ENCODE measurements around the gene PASK. TPM values are rescaled to one million over a fixed set of nuclear protein-coding genes. Genes with fewer than 3 reads are reported as not detected.

Gene PASK
- total and polyA plus RNA-seq, 2 experiments from 2014 or later: 7.0 to 11.9 TPM

GRCh38 chr2:241064008-241064801 is 85.1 kb downstream of the PASK start:
- Histone ChIP-seq H3K27ac (no peak overlapping the region), H3K4me1 (ENCODE audit: low read depth) (no peaks in the 10 kb centered on the region), H3K27me3 (no peaks in the 10 kb centered on the region), H3K9me3 (ENCODE audit: low read depth) (no peaks in the 10 kb centered on the region), H3K4me3 (no peak overlapping the region), H3K36me3 (no peaks in the 10 kb centered on the region)
- no peak for DNase-seq (ENCODE audit: low read depth in 1 of 2, low spot score in 1 of 2)
- TF ChIP-seq CTCF (IDR thresholded peaks at IDR 0.05; ENCODE audit: low read depth, low read length): no peak

DNA sequence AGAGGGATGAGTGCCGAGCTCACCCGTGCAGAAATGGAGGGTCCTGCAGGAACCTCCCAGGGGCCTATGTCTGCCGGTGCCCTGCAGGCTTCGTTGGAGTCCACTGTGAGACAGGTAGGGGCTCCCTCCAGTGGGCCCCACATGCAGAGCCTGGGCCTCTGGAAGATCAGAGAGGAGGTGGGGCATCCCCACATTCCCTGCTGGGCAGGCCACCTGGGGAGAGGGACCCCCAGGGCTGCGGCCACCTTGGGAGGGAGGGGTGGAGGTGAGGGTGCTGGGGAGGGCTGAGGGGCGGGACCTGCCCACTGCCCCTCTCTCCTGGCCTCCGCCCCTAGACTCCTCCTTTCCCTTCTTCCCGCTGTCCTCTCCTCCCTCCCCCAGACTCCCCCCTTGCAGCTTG is 85.7 kb downstream of the PASK start:
- Histone ChIP-seq H3K27ac (no peak overlapping the region), H3K27me3 (no peaks in the 10 kb centered on the region), H3K36me3 (no peaks in the 10 kb centered on the region), H3K4me1 (ENCODE audit: low read depth) (no peaks in the 10 kb centered on the region), H3K9me3 (ENCODE audit: low read depth) (no peaks in the 10 kb centered on the region), H3K4me3 (no peak overlapping the region)
- TF ChIP-seq CTCF (IDR thresholded peaks at IDR 0.05; ENCODE audit: low read depth, low read length): no peak
- no peak for DNase-seq (ENCODE audit: low read depth in 1 of 2, low spot score in 1 of 2)

- Histone ChIP-seq H3K4me3 (no peak overlapping the region), H3K36me3 (no peaks in the 10 kb centered on the region), H3K4me1 (ENCODE audit: low read depth) (no peaks in the 10 kb centered on the region), H3K9me3 (ENCODE audit: low read depth) (no peaks in the 10 kb centered on the region), H3K27me3 (no peaks in the 10 kb centered on the region), H3K27ac (no peak overlapping the region)
- no peak for DNase-seq (ENCODE audit: low read depth in 1 of 2, low spot score in 1 of 2)
- no peak for TF ChIP-seq CTCF (IDR thresholded peaks at IDR 0.05; ENCODE audit: low read depth, low read length)
These were observed 86.2 kb downstream of the PASK start for GRCh38 chr2:241063093-241063551.

DNA sequence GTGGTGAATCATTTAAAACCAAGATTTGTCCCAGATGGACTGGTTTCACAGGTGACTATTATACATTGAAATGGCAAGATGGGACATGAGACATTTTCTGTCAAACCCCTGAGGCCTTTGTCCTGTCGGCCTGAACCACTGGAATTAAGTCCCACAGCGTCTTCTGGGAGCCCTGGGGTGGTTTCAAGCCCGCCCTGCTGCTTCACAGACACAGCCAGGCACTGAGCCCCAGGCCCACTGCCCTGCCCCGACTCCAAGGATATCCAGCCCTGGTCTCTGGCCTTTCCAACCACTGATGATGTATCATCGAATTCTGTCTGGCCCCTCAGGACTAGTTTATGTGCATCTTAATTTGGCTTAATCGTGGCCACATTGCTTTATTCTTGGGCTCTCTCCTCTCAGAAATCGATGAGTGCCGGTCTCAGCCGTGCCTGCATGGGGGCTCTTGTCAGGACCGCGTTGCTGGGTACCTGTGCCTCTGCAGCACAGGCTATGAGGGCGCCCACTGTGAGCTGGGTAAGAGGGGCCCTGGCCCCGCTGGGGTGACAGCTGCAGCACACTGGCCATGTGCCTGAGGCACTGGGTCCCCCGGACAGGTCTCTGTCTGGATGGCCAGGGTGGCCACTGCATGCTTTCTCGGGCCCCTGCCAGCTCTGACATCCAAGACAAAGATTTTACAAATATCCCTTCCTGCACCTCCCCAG is 86.7 kb downstream of the PASK start:
- Histone ChIP-seq H3K27ac (no peak overlapping the region), H3K36me3 (no peaks in the 10 kb centered on the region), H3K4me3 (no peak overlapping the region), H3K4me1 (ENCODE audit: low read depth) (no peaks in the 10 kb centered on the region), H3K27me3 (no peaks in the 10 kb centered on the region), H3K9me3 (ENCODE audit: low read depth) (no peaks in the 10 kb centered on the region)
- no peak for TF ChIP-seq CTCF (IDR thresholded peaks at IDR 0.05; ENCODE audit: low read depth, low read length)
- DNase-seq (ENCODE audit: low read depth in 1 of 2, low spot score in 1 of 2): no peak

GRCh38 chr2:241061275-241061674 is 88.0 kb downstream of the PASK start:
- Histone ChIP-seq H3K4me3 (no peak overlapping the region), H3K9me3 (ENCODE audit: low read depth) (no peaks in the 10 kb centered on the region), H3K27me3 (no peaks in the 10 kb centered on the region), H3K36me3 (no peaks in the 10 kb centered on the region), H3K4me1 (ENCODE audit: low read depth) (no peaks in the 10 kb centered on the region), H3K27ac (no peak overlapping the region)
- DNase-seq (ENCODE audit: low read depth in 1 of 2, low spot score in 1 of 2): peak in 1 of 2 donors; percentile 81
- no peak for TF ChIP-seq CTCF (IDR thresholded peaks at IDR 0.05; ENCODE audit: low read depth, low read length)

Other genes starting within 250 kb of the PASK start
- not detected in 2 replicates for gene CROCC2, start 243.1 kb downstream of the PASK start, total RNA-seq
- not detected in 2 replicates for gene CROCC2, start 243.1 kb downstream of the PASK start, polyA plus RNA-seq
- gene SNED1, start 150.9 kb downstream of the PASK start, total RNA-seq: 0.09 and 1.2 TPM in 2 replicates
- gene SNED1, start 150.9 kb downstream of the PASK start, polyA plus RNA-seq: 0.41 and 0.76 TPM in 2 replicates
- gene MTERF4, start 47.2 kb downstream of the PASK start, total RNA-seq: 75.7 and 105 TPM in 2 replicates
- gene MTERF4, start 47.2 kb downstream of the PASK start, polyA plus RNA-seq: 25.0 and 26.9 TPM in 2 replicates
- 44.0 and 56.5 TPM in 2 replicates for gene PPP1R7, start 995 bp upstream of the PASK start, total RNA-seq
- 70.1 and 98.4 TPM in 2 replicates for gene PPP1R7, start 995 bp upstream of the PASK start, polyA plus RNA-seq
- gene ANO7, start 39.2 kb upstream of the PASK start, total RNA-seq: 2.7 and 2.8 TPM in 2 replicates
- gene ANO7, start 39.2 kb upstream of the PASK start, polyA plus RNA-seq: 2.7 and 3.4 TPM in 2 replicates
- 313 and 329 TPM in 2 replicates for gene HDLBP, start 166.2 kb upstream of the PASK start, total RNA-seq
- gene HDLBP, start 166.2 kb upstream of the PASK start, polyA plus RNA-seq: 261 and 295 TPM in 2 replicates
- gene SEPTIN2, start 166.5 kb upstream of the PASK start, total RNA-seq: 334 and 386 TPM in 2 replicates
- 627 and 695 TPM in 2 replicates for gene SEPTIN2, start 166.5 kb upstream of the PASK start, polyA plus RNA-seq
- gene FARP2, start 206.8 kb upstream of the PASK start, total RNA-seq: 24.4 and 26.5 TPM in 2 replicates
- 26.5 and 32.7 TPM in 2 replicates for gene FARP2, start 206.8 kb upstream of the PASK start, polyA plus RNA-seq

Data from cardiac muscle cell (in vitro differentiated cells and primary cell).